HG03558 (cell line): ENCODE data around the gene C1orf74.

ENCODE experiments used
- ATAC-seq: cut with Tn5 transposase; IDR thresholded peaks from one replicate; pipeline ENCODE4 v1.9.1; 2021; ENCODE audit warnings: moderate number of reproducible peaks; ENCODE audit not compliant: unreplicated experiment; ENCODE audit errors: extremely low read depth

Gene C1orf74

DNA sequence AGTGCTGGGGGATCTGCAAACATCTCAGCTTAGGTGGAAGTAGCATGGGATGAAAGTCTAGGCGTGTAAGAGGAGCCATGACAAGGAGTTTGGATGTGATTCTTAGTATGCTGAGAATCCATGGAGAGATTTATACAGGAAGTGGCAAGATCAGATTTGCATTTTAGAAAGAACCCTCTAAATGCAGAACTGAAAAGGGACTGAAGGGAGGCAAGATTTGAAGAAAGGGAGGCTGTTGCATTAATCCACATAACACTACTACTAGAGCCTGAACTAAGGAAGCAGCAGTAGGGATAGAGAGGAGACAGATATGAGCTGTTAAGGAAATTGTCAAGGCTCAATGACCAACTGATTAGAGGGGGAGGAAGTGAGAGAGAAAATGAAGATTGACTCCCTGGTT lies 9.8 kb downstream of the C1orf74 start:
- ATAC-seq, result peak; percentile 66

DNA sequence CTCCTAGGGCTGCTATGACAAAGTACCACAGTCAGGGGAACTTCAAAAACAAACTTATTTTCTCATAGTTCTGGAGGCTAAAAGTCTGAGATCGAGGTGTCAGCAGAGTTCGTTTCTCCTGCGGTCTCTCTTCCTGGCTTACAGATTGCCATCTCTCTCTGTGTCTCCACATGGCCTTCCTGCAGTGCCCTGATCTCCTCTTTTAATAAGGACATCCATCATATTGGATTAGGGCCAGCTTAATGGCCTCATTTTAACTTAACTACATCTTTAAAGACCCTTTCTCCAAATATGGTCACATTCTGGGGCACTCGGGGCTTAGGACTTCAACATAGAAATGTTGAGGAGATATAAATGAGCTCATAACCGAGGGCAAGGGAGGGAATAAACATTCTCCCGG lies 12.2 kb downstream of the C1orf74 start:
- ATAC-seq, result no peak

DNA sequence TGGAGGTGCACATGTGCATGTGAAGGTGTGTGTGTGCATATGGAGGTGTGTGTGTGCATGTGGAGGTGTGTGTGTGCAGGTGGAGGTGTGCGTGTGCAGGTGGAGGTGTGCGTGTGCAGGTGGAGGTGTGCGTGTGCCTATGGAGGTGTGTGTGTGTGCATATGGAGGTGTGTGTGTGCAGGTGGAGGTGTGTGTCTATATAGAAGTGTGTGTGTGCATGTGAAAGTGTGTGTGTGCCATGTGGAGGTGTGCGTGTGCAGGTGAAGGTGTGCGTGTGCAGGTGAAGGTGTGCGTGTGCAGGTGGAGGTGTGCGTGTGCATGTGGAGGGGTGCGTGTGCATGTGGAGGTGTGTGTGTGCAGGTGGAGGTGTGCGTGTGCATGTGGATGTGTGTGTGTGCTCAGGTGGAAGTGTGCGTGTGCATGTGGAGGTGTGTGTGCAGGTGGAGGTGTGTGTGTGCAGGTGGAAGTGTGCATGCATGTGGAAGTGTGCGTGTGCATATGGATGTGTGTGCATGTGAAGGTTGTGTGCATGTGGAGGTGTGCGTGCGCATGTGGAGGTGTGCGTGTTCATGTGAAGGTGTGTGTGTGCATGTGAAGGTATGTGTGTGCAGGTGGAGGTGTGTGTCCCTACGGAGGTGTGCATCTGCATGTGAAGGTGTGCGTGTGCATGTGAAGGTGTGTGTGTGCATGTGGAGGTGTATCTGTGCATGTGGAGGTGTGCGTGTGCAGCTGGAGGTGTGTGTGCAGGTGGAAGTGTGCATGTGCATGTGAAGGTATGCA lies 13.5 kb downstream of the C1orf74 start:
- ATAC-seq, result no peak

DNA sequence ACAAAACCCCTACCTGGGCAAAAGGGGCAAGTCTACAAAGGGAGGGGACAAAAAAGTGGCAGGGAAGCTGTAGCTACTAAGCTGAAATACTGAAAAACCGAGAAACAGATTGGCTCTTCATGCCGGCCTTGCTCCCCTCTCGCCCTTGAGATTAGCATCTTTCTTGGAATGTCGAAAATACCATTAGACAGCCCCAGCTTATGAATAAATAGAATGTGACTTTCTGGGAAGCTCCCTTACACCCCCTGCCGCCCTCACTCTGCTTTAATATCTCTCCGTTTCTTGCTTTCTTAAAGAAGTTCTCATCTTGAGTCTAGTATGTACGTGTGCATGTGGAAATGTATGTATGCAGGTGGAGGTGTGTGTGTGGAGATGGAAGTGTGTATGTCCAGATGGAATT lies 14.4 kb downstream of the C1orf74 start:
- ATAC-seq, result no peak

DNA sequence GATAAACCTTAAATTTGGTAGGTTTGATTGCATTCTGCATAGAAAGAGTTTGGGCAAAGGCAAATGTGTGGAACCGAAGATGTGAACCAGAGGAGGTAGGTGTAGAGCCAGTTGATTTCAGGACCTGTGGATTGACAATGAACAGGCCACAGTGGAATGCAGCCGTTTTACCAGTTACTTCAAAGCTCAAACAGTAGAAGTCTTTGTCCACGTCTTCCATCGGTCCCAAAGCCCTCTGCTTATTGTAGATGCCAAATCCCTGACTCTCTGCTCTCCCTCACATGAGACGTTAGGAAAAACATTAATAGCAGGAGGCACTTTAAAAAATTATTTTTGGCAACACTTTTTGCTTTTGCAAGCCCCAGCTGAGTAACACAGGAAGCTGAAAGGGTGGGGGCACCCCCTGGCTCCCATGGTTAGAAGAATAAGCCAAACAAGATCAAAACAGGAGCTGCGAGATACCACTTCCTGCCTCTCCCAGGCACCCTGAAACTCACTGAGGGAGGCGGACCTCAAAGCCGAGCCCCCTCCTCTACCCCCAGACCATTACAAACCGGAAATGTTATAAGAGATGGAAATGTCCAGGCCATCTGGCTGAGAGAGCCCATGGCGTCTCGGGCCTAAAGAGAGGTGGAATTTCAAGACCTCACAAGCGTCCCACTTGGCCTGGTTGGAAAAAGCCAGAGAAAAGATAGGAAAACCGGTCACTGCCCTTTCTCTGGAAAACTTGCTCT lies 15.0 kb downstream of the C1orf74 start:
- peak; percentile 52 for ATAC-seq

DNA sequence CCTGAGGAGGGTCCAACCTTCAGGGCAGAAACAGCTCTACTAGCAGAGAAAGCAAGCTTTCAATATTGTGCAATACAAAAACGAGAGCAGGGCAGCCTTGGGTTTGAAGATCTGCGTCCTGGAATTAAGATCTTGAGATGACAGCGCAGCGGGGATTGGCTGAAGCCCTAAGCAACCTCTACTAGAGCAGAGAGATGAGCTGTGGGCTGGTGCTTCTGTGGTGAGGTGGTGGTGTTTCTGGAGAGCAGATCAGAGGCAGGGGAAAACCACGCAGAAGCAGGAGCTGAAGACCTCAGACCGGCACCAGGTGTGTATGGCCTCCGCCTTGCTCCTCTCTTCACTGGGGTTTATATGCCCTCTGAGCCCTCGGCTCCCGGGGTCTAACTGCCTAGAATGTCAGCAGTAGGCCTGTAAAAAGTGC lies 16.0 kb downstream of the C1orf74 start:
- peak; percentile 73 for ATAC-seq

DNA sequence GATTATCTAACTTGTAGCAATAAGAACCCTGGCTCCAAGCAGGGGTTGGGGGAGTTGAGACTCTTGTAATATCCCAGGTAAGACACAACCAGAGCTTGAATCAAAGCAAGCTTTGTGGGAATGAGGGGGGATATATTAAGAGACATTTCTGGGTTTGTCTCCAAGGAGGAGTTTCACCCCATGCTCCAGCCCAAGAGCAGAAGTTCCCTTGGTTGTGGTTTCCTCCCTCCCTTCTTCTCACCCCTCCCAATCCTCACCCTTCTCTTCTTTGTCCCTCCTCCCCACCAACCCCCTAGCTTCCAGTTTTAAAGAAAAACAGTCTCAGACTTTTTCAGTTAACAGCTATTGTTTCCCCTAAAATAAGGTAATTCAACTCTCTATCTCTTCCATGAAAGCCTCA lies 16.7 kb downstream of the C1orf74 start:
- no peak for ATAC-seq

DNA sequence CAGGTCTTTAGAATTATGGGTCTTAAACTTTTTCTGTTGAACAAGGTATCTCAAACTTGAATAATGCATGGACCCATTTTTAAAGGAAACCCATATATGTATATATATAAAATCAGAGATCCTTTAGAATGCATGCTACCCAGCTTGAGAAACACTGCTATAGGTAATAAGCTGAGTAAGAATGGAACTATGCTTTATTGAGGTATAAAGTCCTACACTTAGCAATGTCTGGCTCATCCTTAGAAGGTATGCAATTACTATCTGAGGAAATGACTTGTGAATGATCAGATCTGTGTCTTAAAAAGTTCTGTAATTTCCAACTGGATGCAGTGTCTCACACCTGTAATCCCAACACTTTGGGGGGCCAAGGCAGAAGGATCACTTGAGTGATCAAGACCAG lies 17.3 kb downstream of the C1orf74 start:
- no peak for ATAC-seq

DNA sequence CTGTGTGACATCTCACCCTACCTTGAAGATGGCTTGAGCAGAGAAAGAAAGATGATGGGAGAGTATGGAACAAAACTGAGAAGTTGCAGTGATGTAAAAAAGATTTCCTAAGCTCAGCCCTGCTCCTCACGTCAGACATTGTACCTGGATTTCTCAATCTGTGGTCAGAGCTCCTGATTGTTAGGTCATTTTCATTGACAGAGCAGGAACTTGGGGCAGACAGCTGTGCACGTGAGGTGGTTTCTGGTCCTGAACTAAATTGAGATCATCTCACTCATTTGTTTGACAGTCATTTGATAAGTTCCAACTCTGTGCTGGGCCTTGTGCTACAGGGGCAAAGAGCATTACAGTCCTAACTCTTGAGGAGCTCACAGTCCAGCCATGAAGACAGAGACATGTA lies 18.3 kb downstream of the C1orf74 start:
- ATAC-seq, result no peak

DNA sequence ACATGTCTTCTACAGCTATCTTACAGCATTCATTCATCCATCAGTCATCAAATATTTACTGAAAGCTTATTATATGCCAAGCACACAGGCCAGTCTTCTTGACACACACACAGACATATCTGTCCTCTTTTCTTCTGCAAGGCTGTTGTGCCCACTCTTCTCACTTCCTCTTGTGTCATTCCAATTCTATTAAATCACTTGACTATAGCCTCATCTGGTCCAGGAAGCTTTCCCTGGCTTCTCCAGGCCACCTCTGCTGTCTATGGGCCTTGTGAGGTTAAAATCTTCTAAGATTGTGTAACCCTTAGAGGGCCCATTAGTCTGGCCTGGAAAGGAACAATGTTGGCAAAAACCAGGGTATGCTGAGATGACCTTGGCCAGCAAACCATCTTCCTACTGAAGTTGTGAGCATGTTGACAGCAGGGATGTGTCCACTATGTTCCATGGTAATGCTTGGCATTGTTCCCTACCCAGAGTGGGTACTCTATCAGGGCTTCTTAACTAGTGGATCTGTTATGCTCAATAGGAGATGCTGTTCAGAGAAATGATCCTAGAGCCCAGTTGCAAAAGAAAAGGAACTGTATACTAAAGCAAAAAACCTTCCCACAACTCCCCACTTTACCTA lies 23.2 kb downstream of the C1orf74 start:
- no peak for ATAC-seq

DNA sequence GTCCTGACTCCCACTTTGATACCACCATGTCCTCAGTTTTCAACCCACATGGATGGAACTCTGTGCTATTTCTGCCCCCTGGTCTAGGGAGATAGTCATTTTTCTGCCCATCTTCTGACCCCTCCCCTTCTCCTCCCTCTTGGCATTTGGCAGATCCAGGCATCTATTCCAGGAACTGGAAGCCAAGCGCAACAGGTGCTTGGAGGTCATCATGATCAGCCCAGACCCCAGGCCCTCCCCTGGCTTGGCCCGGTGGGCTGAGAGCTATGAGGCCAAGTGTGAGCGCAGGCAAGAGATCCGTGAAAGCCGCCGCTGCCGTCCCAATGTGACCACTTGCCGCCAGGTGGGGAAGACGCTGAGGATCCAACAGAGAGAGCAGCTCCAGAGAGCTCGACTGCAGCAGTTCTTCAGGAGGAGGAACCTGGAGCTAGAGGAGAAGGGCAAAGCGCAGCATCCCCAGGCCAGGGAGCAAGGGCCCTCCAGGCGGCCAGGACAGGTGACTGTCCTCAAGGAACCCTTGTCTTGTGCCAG lies 24.5 kb downstream of the C1orf74 start:
- no peak for ATAC-seq

DNA sequence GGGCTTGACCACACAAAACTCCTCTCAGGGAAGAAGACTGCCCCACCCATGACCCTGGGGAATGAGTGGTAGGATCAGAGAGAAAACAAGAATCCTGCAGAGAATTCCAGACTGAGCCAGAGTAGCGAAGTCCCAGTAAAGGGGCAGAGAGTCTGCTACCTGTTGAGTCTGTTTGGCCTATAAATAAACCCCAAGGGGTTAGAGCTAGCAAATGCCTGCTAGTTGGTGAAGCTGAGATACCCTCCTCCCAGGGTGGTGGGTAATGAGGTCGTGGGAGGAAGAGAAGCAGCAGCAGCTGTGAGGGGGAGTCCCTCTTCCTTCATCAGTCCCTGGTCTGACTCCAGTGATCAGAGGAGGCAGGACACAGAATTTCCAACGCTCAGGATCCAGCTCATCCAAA lies 26.0 kb downstream of the C1orf74 start:
- no peak for ATAC-seq

DNA sequence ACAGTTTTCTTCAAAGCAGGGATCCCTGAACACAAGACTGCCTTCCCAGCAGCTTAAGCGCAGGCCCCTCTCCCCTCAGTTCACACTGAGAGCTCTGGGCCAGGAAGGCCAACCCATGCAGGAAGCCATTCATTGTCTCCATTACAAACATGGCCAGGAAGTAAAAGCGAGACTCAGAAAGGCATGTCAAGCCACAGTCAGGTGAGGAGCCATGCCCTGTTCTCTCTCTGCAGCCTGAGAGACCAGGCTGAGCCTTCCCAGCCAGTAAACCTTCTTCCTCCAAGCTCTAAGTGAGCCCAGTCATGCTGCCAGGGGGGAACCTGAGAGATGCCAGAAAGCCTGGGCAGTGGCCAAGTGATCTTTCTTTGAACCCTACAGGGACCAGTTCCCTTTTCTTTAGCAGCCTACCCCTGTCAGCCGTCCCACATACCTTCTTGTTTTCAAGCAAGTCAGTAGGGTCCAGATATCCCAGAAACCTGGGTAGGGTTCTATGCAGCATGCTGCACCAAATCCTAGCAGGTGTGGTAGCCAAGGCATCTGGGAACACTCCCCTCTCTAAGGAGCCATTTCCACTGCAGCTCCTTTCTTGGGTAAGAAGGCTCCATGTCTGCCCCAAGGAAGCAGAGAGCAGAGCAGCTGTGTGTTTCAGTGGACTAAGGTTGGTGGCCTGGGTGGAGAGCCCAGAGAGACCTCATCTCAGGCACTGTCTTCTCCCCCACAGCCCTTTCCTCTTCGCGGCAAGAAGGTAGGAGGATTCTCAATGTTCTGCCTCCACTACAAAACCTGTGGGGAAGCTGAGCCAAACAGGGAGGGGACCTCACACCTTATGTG lies 27.5 kb downstream of the C1orf74 start:
- ATAC-seq, result no peak

DNA sequence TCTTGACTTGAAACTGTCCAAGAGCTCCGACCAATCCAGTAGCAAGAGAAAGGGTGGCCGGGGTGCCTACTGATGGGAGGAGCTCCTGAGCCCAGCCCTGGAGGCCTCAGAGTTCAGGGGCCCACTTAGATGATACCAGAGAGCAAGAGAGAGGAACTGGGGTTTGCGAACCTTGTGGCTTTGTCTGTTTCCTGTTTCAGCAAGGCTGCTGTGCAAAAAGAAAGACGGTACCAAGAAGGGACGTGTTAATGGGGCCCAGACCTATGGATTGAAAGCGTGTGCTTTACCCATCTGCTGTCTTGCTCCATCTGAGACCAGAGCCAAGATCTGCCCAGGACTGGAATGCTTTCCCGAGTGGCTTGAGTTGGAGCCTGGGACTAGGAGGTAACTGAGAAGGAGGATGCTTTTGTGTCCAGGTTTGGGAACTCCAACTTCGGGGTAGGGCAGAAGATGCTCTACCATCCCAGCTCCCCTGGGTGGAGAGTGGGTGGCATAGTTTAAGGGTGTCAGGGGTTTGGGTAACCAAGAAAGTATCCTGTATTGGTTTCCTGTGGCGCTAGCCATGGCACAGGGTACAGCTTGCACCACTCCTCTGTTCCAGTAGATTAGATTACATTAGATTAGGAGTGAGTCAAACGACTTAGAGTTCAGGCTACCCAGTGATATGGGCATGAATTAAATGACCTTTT lies 28.3 kb downstream of the C1orf74 start, which contains the start of gene TRAF3IP3:
TRAF3IP3 (plus strand) TSS at position 128 of the 689 bp plus-strand sequence. CDS start 3,987 bp downstream, outside the sequence.
- ATAC-seq, result peak; percentile 44

DNA sequence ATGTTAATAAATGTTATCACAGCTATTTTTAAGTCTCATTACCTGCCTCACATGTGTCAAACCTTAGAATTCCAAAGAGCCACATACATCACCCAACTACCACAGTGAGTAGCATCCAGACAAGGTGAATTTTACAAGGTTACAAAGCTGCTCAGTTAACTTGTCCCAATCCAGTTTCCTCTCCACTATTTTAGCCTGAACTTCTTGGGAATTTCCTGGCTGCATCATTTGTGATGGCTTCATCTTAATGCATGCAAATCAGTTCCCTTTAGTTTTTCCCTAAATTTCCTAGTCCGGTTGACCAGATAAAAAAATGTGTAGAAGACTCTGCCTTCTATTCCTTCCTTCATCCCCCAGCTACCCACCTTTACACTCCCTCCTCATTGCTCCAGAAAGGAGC lies 29.1 kb downstream of the C1orf74 start:
- no peak for ATAC-seq

DNA sequence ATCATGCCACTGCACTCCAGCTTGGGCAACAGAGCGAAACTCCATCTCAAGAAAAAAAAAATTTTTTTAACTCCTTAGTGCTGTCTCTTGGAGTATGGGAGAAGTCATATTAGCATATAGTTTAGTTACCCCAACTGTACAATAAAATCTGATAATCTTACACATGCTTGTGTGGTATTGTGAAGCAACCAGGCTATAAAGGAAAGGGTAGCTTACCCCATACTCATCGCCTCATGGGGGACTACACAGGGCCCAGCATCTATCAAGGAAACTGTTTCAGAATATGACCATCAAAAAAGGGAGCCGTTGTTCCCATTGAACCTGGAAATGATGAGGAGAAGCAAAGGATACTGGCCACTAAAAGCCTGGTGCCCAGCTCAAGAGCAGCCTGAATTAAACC lies 31.5 kb downstream of the C1orf74 start:
- ATAC-seq, result no peak

DNA sequence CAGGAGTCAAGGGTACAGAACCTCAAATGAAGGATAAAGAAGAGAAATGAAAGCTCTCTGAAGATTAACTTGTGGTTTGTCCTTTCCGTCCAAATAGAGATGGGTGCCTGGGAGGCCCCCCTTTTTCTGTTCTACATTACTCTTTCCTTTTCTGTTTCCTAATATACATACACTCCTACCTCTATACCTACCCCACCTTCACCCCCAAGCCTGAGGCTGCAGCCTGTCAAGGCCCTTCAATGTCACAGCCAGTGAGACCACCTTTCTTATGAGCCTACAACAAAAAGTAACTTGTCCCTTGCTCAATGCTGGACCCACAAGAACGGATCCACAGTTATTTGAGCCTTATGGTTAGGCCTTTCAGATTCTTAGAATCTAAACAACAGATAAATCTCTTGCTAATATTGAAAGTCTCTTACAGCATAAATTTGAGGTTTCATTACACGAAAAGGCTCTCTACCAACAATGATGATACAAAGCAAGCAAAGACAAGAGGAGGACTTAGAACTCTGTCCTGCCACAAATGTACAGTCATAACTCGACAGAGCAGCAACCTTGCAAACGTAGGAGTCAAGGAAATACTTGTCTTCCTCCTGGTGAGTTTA lies 32.6 kb downstream of the C1orf74 start:
- ATAC-seq, result peak; percentile 44

DNA sequence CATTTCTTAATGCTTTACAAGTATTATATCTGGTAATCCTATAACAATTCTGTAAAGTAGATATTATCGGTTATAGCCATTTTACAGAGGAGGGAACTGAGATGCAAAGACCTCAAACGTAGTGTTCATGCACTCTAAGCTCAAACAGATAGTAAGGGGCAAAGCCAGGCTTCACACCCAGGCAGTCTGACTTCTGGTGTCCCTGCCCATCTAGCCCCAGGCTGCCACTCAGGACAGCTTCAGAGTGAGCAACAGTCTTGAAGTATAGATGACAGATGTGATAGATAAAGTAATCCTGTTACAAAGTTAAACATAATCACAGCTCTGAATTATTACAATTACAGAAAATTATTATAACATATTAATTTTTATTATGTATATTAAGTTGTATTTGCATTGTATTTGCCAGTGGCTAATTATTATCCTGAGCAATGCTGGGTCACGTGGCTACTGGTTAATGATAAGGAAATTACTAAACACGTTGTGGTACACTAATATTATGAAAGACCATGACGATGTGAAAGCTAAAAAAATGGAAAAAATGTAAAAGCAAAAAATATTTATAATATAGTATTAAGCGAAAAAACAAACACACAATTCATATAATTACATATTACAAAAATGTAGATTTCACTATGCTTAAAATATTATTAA lies 34.6 kb downstream of the C1orf74 start:
- no peak for ATAC-seq

DNA sequence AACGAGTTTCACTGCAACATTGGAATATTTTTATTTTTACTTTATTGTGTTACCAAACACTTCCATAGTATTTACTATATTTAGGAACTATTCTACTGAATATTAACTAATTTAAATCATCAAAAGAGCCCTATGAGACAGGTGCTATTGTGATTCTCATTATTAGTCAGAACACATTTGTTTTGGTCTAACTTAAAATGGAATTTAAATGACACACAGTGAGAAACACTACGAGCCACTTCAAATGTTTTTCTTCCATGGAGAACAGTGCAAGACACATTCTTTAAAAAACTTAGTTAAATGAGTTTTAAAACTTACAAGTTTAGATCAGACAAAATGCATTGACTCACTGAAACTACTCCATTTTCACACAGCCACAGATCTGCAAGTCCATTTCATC lies 35.2 kb downstream of the C1orf74 start:
- ATAC-seq, result no peak
